Stimulated activated CD8-positive, alpha-beta memory T cell treated with anti-CD3 and anti-CD28 coated beads, Interleukin-15, amount 100 ng/mL, for 24 hours (primary cell): ENCODE data around the gene AFAP1L2.

Source experiments
- DNase-seq: peaks from one replicate; pipeline ENCODE4 v3.0.0-alpha.2; 2020; ENCODE audit warnings: low read depth

Gene AFAP1L2

DNA sequence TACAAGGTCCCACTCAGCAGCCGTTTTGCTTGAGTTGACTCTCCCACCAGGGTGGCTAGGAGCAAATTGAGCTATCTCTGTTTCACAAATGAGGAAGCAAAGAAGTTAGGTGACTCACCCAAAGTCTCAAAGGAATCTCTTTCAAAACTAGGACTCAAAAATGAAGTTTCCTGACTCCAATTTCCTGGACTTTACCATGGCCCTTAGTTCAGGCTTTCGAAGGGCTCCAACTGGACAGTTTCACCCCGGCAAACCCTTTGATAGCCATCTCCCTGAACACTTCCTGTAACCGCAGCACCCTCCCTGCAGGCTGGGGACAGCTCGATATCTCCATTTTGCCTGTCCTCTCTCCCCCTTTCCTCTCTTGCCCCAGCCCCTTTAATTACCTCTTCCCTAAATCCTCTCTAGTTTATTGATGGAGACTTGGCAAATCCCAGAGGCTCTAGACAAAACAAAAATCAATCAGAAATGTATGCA is 4.7 kb upstream of the AFAP1L2 start:
- DNase-seq: no peak

GRCh38 chr10:114408112-114408967 is 4.0 kb upstream of the AFAP1L2 start:
- no peak for DNase-seq

- DNase-seq: no peak
Measured at GRCh38 chr10:114406455-114406854, 2.2 kb upstream of the AFAP1L2 start.

DNA sequence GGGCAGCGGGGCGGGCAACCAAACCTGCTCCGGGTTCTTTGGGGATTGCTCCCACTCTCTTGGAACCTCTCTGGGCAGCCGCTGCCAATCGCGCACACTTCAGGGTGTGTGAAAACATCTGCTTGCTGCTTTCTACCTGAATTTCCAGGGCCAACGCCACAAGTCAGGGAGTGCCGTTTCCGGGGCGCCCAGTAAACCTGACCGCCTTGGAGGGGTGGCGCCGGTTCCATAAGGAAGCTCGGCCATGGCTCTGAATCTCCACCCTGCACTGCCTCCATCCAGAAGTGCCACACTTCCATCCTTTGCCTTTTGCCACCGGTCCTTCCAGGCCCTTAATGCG is 679 bp upstream of the AFAP1L2 start:
- DNase-seq: no peak

DNA sequence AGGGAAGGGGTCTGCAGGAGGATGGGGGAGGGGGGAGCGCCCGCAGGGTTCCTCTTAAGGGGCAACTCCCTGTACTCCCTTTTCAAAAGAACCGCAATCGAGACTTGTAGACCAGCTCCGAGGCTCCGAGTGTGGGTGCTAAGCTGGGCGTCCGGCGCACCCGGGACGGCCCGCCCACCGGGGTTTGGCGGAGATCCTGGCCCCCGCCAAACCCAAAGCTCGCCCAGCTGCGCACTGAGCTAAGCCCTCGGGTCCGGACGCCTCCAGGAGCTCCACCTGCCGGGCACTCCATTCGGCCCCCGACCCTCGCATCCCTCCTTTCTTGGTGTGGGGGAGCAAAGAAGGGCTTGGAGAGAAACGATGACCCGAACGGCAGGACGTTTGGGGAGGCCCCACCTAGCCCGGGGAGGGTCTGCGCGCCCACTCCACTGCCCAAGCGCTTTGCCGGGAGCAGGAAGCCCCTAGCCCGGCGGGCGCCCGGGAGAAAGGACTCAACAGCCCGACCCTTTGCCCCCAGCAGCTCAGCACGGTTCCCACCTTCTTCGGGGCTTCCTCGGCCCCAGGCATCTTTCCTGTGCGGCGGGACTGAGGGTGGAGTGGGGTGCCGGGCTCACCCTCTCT is 651 bp downstream of the AFAP1L2 start:
- no peak for DNase-seq

DNA sequence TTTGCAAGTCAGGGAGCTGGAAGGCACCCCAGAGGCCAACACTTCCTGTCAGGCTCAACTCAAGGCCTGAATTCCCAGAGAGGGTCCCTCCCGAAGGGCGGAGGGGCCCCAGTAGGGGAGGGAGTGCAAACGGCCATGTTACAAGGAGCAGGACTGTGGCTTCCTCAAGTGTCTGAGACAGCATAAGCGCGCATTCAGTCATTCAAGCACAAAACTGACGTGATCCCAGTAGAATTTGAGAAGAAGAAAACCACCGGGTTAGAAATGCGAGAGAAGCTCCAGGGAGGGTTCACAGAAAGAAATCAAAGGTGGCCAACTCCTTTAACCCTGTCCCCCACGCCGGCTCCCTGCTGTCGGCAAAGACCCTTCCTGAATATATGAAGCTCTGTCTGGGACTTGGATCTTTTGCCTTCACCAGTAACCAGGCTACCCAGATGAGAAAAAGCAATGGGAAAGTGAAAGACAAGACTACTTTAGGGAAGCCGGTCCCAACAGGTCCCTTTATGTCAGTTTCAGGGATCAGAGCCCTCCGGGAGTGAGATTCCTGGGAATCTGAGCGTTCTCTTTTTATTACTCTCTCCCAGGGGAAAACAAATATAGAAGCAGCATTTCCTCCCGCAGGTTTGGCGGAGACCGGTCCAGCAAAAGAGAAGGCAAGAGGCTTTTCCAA is 1.3 kb downstream of the AFAP1L2 start:
- no peak for DNase-seq

- no peak for DNase-seq
Measured at GRCh38 chr10:114402233-114402632, 2.1 kb downstream of the AFAP1L2 start.

GRCh38 chr10:114401195-114401791 is 3.0 kb downstream of the AFAP1L2 start:
- no peak for DNase-seq

- no peak for DNase-seq
Measured at GRCh38 chr10:114400091-114400490, 4.2 kb downstream of the AFAP1L2 start.

DNA sequence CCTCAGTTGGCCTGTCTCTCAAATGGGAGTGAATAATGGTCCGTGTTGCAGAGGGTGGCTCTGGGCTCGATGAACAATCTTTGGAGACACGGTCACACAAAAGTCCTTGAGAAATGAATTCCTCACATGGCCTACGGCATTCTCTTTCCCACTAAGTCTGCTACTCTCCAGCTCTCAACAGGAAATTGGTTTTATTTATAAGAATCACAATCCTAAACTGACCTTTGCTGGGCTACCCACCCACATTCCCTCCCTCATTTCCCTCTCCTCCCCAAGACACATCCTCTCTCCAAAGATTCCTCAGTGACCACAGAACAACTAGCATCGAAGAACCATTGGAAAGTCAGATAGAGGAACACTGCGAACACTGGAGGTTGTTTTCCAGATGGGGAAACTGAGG is 4.7 kb downstream of the AFAP1L2 start:
- DNase-seq: no peak

DNA sequence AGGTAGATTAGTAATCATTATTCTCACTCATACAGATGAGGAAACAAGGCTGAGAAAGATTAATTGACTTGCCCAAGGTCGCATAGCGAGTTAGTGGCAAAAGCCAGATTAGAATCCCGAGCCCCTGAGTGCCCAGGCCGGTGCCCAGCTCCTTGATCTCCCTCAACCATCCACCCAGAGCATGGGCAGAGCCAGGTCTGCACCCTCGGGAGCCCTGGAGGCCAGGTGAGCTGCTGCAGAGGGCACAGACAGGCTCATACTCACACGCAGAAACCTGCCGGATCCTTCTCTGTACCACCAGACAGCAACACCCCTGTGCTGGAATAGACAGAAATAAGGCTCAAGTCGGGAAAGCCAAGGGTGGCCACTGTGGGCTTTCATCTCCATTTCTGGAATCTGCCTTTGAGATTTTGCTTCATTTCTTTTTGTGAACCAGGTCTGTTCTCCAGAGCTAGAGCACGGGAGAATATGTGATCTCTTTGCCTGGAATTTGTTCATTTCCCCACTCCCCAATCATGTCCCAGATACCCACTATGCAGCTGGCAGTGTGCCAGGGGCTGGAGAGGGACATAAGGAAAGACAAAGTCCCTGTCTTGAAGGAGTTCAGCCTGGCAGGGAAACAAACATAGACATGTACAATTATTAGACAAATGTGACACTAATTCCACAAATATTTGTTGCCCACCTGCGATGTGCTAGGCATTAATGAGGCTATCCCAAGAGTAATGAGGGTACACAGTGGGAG is 5.5 kb downstream of the AFAP1L2 start:
- no peak for DNase-seq

DNA sequence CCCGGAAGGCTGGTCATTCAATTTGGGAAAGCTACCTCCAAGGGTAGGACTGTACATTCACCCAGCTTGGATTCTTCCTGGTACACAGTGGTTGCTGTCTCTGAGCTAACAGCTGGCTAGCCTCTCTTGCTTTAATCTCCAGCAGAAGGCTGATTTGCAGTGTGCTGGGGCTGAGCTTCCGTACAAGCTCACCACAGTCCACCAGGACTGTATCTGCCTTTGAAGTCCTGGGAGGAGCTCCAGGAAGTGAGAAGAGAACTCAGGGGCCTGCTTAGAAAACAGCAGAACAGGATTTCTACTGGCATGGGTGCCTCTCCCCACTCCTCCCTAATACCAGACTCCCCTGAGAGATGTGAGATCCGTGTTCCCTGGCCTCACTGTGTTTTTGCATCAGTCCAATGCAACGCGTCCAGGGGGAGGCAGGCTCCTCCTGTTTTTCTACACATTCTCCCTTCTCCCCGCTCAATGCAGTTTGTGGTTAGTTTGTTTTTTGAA is 6.6 kb downstream of the AFAP1L2 start:
- no peak for DNase-seq

DNA sequence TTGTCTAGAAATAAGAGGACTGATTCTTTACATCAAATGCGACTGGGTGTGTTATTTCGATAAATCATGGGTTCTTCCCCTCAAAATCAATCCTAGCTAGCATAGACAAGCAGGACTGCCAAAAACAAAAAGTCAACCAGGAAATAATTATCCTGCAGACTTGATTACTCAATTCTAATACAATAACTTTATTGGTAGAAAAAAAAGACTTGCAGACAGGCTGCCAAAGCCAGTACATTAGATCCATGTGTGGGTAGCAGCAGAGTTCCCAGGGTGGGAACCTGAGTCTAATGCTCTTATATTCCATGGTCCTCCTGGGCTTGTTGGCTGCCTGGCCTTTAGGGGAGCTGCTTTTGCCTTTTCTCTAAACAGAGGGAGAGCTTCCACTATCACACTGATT is 7.8 kb downstream of the AFAP1L2 start:
- DNase-seq: no peak

- DNase-seq: no peak
Measured at GRCh38 chr10:114395366-114396022, 8.8 kb downstream of the AFAP1L2 start.

- no peak for DNase-seq
Measured at GRCh38 chr10:114394531-114394930, 9.8 kb downstream of the AFAP1L2 start.

DNA sequence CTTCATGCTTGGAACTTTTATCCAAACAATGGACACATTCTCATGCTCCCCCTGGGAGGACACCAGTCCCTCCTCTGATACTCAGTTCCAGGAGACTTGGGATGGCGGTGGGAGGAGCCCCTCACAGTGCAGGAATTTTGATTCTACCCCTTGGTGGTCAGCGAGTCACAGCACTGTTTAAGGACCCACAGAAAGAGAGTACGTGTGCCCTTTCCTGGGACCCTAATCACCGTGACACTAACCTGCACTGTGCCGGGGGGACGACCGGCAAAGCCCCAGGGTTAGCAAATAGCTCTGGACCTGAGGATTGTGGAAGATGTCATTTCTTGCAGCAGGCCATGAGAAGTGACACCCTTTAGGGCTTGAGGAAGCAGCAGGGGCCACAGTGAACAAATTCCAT is 10.4 kb downstream of the AFAP1L2 start:
- no peak for DNase-seq

GRCh38 chr10:114393482-114393881 is 10.8 kb downstream of the AFAP1L2 start:
- no peak for DNase-seq

GRCh38 chr10:114392112-114392835 is 12.0 kb downstream of the AFAP1L2 start:
- DNase-seq: no peak

DNA sequence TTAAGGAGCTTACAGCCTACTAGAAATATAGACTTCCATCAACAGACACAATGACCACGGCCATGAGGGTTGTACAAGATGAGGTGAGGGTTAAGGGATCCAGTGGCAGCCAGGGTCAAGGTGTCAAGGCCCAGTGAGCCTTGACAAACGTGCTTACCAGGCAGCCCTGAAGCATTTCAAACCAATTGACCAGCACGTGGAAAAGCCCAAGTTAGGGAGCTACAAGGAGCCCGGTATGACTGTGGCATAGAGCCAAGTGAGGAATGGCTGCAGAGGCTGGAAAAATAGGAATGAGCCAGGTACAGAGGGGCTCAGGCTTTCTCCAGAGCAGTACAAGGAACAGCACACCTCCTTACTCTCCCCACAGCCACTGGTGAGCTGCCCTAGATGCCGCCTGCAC is 12.7 kb downstream of the AFAP1L2 start:
- no peak for DNase-seq

GRCh38 chr10:114389426-114389825 is 14.9 kb downstream of the AFAP1L2 start:
- no peak for DNase-seq

DNA sequence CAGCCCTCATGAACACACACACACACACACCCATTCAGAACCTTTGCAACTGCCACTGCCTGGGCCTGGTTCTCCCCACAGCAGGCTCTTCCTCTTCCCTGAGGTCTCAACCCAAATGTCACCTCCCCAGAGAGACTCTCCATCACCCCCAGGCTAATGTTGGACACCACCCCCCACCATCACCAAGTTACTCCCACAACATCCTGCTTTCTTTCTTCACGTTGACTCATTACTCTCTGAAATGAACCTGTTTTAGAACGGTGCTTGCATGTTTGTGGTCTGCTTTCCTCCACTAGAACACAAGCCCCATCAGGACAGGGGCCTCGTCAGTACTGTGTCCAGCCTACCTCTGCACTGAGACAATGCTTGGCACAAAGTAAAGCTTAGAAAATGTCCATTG is 16.0 kb downstream of the AFAP1L2 start:
- DNase-seq: no peak
